GM23338 (cell line): ENCODE measurements around the gene LNX2. TPM values are rescaled to one million over a fixed set of nuclear protein-coding genes. Genes with fewer than 3 reads are reported as not detected.

ENCODE experiments used
- ATAC-seq: fragments of 200-7000 bp; cut with Tn5 transposase; 3 replicates; pipeline ENCODE4 v1.9.1; 2020
- DNase-seq: peaks from one replicate; pipeline ENCODE4 v3.0.0-alpha.2; 2015; ENCODE audit warnings: low spot score
- H2AFZ ChIP-seq: fragments of 200-600 bp; sonication (generic); 2 replicates; pipeline ENCODE4 v1.8.0; 2016; ENCODE audit warnings: antibody characterized with exemption, mild to moderate bottlenecking, moderate library complexity
- H3F3A ChIP-seq: fragments of 200-600 bp; sonication (generic); replicated peaks from 2 replicates; pipeline ENCODE4 v1.8.0; 2017; ENCODE audit warnings: antibody characterized with exemption, mixed run types, low read depth
- H3K27ac ChIP-seq: fragments of 200-600 bp; sonication (generic); 2 replicates; pipeline ENCODE4 v1.6.1; 2016; ENCODE audit warnings: low read depth
- H3K27me3 ChIP-seq: fragments of 200-600 bp; sonication (generic); 2 replicates; pipeline ENCODE4 v1.8.0; 2016; ENCODE audit warnings: mild to moderate bottlenecking, mixed run types, moderate library complexity; ENCODE audit not compliant: insufficient read depth
- H3K36me3 ChIP-seq: fragments of 200-600 bp; sonication (generic); 2 replicates; pipeline ENCODE4 v1.8.0; 2016; ENCODE audit warnings: mild to moderate bottlenecking; ENCODE audit not compliant: insufficient read depth
- H3K4me1 ChIP-seq: fragments of 200-600 bp; sonication (generic); 2 replicates; pipeline ENCODE4 v1.8.0; 2016; ENCODE audit warnings: mild to moderate bottlenecking, moderate library complexity; ENCODE audit not compliant: insufficient read depth
- H3K4me2 ChIP-seq: fragments of 200-600 bp; sonication (generic); 2 replicates; pipeline ENCODE4 v1.7.1; 2017; ENCODE audit warnings: mixed run types
- H3K4me3 ChIP-seq: fragments of 200-600 bp; sonication (generic); 2 replicates; pipeline ENCODE4 v1.6.1; 2016; ENCODE audit warnings: mixed run types
- H3K79me2 ChIP-seq: fragments of 200-600 bp; sonication (generic); replicated peaks from 2 replicates; pipeline ENCODE4 v1.8.0; 2017; ENCODE audit warnings: mild to moderate bottlenecking; ENCODE audit not compliant: insufficient read depth
- H3K9me2 ChIP-seq: fragments of 200-600 bp; sonication (generic); 2 replicates; pipeline ENCODE4 v1.8.0; 2017; ENCODE audit not compliant: insufficient read depth
- H4K20me1 ChIP-seq: fragments of 200-600 bp; sonication (generic); replicated peaks from 2 replicates; pipeline ENCODE4 v1.8.0; 2017; ENCODE audit warnings: mild to moderate bottlenecking; ENCODE audit not compliant: insufficient read depth
- H3K27ac Mint-ChIP-seq: 2 replicates; pipeline ENCODE4 v1.8.0; 2020; ENCODE audit warnings: inconsistent platforms, mild to moderate bottlenecking, moderate library complexity, mixed read lengths
- H3K27me3 Mint-ChIP-seq: 3 replicates; pipeline ENCODE4 v1.8.0; 2022; ENCODE audit warnings: low read depth, mild to moderate bottlenecking, moderate library complexity, mixed read lengths, inconsistent platforms; ENCODE audit not compliant: insufficient read depth, poor library complexity
- H3K36me3 Mint-ChIP-seq: 3 replicates; pipeline ENCODE4 v1.8.0; 2021; ENCODE audit warnings: low read depth, mild to moderate bottlenecking, inconsistent platforms, moderate library complexity, mixed read lengths
- H3K4me1 Mint-ChIP-seq: 3 replicates; pipeline ENCODE4 v1.8.0; 2020; ENCODE audit warnings: mild to moderate bottlenecking, inconsistent platforms, mixed read lengths
- H3K4me3 Mint-ChIP-seq: 3 replicates; pipeline ENCODE4 v1.8.0; 2021; ENCODE audit warnings: moderate library complexity, mild to moderate bottlenecking, inconsistent platforms, mixed read lengths
- H3K9me3 Mint-ChIP-seq: 3 replicates; pipeline ENCODE4 v1.8.0; 2020; ENCODE audit warnings: moderate library complexity, mild to moderate bottlenecking, inconsistent platforms, mixed read lengths
- CREB1 ChIP-seq: fragments of 250-450 bp; sonication (Bioruptor Pico); IDR thresholded peaks from 2 replicates; pipeline ENCODE4 v1.5.0; 2020; ENCODE audit warnings: low read depth, mild to moderate bottlenecking, moderate library complexity
- CTCF ChIP-seq, 2 experiments: fragments of 200-600 bp in 1 of 2; sonication (generic) in 1 of 2; conservative IDR thresholded peaks; 2 replicates each; pipeline versions ENCODE4 v1.5.1 to v1.6.1; 2016 to 2017; ENCODE audit warnings: antibody characterized with exemption in 2 of 2, low read depth in 2 of 2, mild to moderate bottlenecking in 2 of 2, moderate library complexity in 1 of 2
- EZH2 ChIP-seq: fragments of 200-600 bp; sonication (generic); IDR thresholded peaks from one replicate; pipeline ENCODE4 v1.8.0; 2017; ENCODE audit warnings: antibody characterized with exemption, mild to moderate bottlenecking, low read depth; ENCODE audit not compliant: unreplicated experiment
- EZH2phosphoT487 ChIP-seq: fragments of 200-600 bp; sonication (generic); IDR thresholded peaks from one replicate; pipeline ENCODE4 v1.8.1; 2018; ENCODE audit warnings: antibody characterized with exemption; ENCODE audit not compliant: unreplicated experiment
- JUNB ChIP-seq: IDR thresholded peaks from one replicate; pipeline ENCODE4 v1.6.1; 2016; ENCODE audit warnings: antibody characterized with exemption; ENCODE audit not compliant: unreplicated experiment
- REST ChIP-seq: IDR thresholded peaks from one replicate; pipeline ENCODE4 v1.6.1; 2018; ENCODE audit warnings: antibody characterized with exemption; ENCODE audit not compliant: unreplicated experiment
- STAT1 ChIP-seq: IDR thresholded peaks from one replicate; pipeline ENCODE4 v1.6.1; 2016; ENCODE audit warnings: antibody characterized with exemption; ENCODE audit not compliant: unreplicated experiment
- ZNF331 ChIP-seq: fragments of 250-450 bp; sonication (Bioruptor Pico); IDR thresholded peaks from 2 replicates; pipeline ENCODE4 v1.5.0; 2020; ENCODE audit warnings: low read depth, mild to moderate bottlenecking, moderate library complexity
- ZNF462 ChIP-seq: fragments of 250-450 bp; sonication (Bioruptor Pico); IDR thresholded peaks from 2 replicates; pipeline ENCODE4 v1.5.0; 2020; ENCODE audit warnings: mild to moderate bottlenecking, moderate library complexity
- polyA plus RNA-seq: library from polyadenylated mRNA; unstranded; fragments of >200 nt; fragmentation: Nextera tagmentation; extraction: Ambion mirVana; gene quantifications from 2 replicates; pipeline ENCODE4 v1.2.1, GENCODE V29; 2016
- total RNA-seq: library from RNA; depleted of rRNA; stranded (reverse); fragments of >200 nt; shearing (Covaris generic); gene quantifications from 2 replicates; pipeline ENCODE4 v1.2.3, GENCODE V29; 2014

Gene LNX2
- total and polyA plus RNA-seq, 2 experiments from 2014 or later, result 3.7 to 18.0 TPM

- Mint-ChIP-seq H3K4me1 (peaks cover 4% of the 10 kb centered on the region; the same call in 2 of the 3 replicates), H3K4me3 (no peak overlapping the region), H3K27ac (no peak overlapping the region), H3K36me3 (no peaks in the 10 kb centered on the region), H3K9me3 (no peaks in the 10 kb centered on the region), H3K27me3 (peaks cover 2% of the 10 kb centered on the region)
- H4K20me1 ChIP-seq, result no peaks in the 10 kb centered on the region; the same call in 1 of the 2 replicates
- no peak overlapping the region for H3K27ac ChIP-seq
- H2AFZ ChIP-seq, result no peak overlapping the region
- no peak overlapping the region for H3K4me2 ChIP-seq
- H3F3A ChIP-seq, result no peaks in the 10 kb centered on the region; the same call in 1 of the 2 replicates
- no peaks in the 10 kb centered on the region for H3K4me1 ChIP-seq
- H3K36me3 ChIP-seq, result no peaks in the 10 kb centered on the region
- no peak for ATAC-seq
- no peaks in the 10 kb centered on the region for H3K9me2 ChIP-seq
- TF ChIP-seq ZNF331 (CRISPR knock-in tag) (no peak), CREB1 (CRISPR knock-in tag) (no peak), JUNB (no peak), ZNF462 (CRISPR knock-in tag) (no peak), REST (no peak), EZH2 (no peak), EZH2phosphoT487 (no peak), CTCF (conservative IDR thresholded peaks at IDR 0.05; ENCODE audit: low read depth in 2 of 2) (no peak), STAT1 (no peak)
- no peaks in the 10 kb centered on the region for H3K79me2 ChIP-seq
- no peak overlapping the region for H3K4me3 ChIP-seq
- no peak for DNase-seq
- no peaks in the 10 kb centered on the region for H3K27me3 ChIP-seq
These were observed 85.3 kb downstream of the LNX2 start for GRCh38 chr13:27534981-27535380.
